Smooth muscle cell (in vitro differentiated cells): ENCODE data around the gene MYBPH. TPM values are rescaled to one million over a fixed set of nuclear protein-coding genes. Genes with fewer than 3 reads are reported as not detected.
A peak's percentile ranks its signal among the peaks of the same experiment; 100 is the strongest.

Experiments used
- DNase-seq: peaks from one replicate; lab custom pipeline; 2025; ENCODE audit not compliant: unreplicated experiment; lab: John Stamatoyannopoulos, UW
- H2AFZ ChIP-seq: fragments of 200-600 bp; sonication (generic); 2 replicates; pipeline ENCODE4 v1.6.0; 2016; ENCODE audit warnings: antibody characterized with exemption, low read depth, mild to moderate bottlenecking
- H3F3A ChIP-seq: fragments of 200-600 bp; sonication (generic); 2 replicates; pipeline ENCODE4 v1.6.0; 2017; ENCODE audit warnings: antibody characterized with exemption, low read depth
- H3K27ac ChIP-seq: fragments of 200-600 bp; sonication (generic); 2 replicates; pipeline ENCODE4 v1.5.1; 2016; ENCODE audit warnings: low read depth, mild to moderate bottlenecking
- H3K27me3 ChIP-seq: fragments of 200-600 bp; sonication (generic); 2 replicates; pipeline ENCODE4 v1.6.1; 2016; ENCODE audit warnings: low read depth, mild to moderate bottlenecking
- H3K36me3 ChIP-seq: fragments of 200-600 bp; sonication (generic); 2 replicates; pipeline ENCODE4 v1.5.1; 2016; ENCODE audit warnings: low read depth
- H3K4me1 ChIP-seq: fragments of 200-600 bp; sonication (generic); 2 replicates; pipeline ENCODE4 v1.5.1; 2016; ENCODE audit warnings: low read depth
- H3K4me2 ChIP-seq: fragments of 200-600 bp; sonication (generic); 2 replicates; pipeline ENCODE4 v1.6.0; 2016; ENCODE audit warnings: mild to moderate bottlenecking
- H3K4me3 ChIP-seq: fragments of 200-600 bp; sonication (generic); 2 replicates; pipeline ENCODE4 v1.5.1; 2016; ENCODE audit warnings: mild to moderate bottlenecking
- H3K79me2 ChIP-seq: fragments of 200-600 bp; sonication (generic); 2 replicates; pipeline ENCODE4 v1.6.0; 2016; ENCODE audit warnings: low read depth, mild to moderate bottlenecking
- H3K9ac ChIP-seq: fragments of 200-600 bp; sonication (generic); 2 replicates; pipeline ENCODE4 v1.6.0; 2016; ENCODE audit warnings: low read depth
- H3K9me3 ChIP-seq: fragments of 200-600 bp; sonication (generic); replicated peaks from 2 replicates; pipeline ENCODE4 v1.5.1; 2016; ENCODE audit warnings: low read depth
- H4K20me1 ChIP-seq: fragments of 200-600 bp; sonication (generic); 2 replicates; pipeline ENCODE4 v1.6.0; 2016; ENCODE audit warnings: low read depth
- CTCF ChIP-seq: fragments of 200-600 bp; sonication (generic); IDR thresholded peaks from 2 replicates; pipeline ENCODE4 v1.5.1; 2017; ENCODE audit warnings: borderline replicate concordance, mild to moderate bottlenecking, antibody characterized with exemption; ENCODE audit not compliant: insufficient read depth, poor library complexity, severe bottlenecking
- WGBS: methylation state at CpG from one replicate; pipeline ENCODE4 v1.1.7; 2016; ENCODE audit warnings: low lambda C conversion rate; 5-methylcytosine and 5-hydroxymethylcytosine counted together
- polyA plus RNA-seq: library from polyadenylated mRNA; unstranded; fragments of >200 nt; fragmentation: Nextera tagmentation; extraction: Ambion mirVana; gene quantifications from 2 replicates; pipeline ENCODE4 v1.2.1, GENCODE V29; 2016
- total RNA-seq: library from RNA; depleted of rRNA; stranded (reverse); fragments of >200 nt; gene quantifications from 2 replicates; pipeline ENCODE4 v1.2.3, GENCODE V29; 2014

The MYBPH gene
- total and polyA plus RNA-seq, 2 experiments from 2014 or later = 0.67 to 1.7 TPM

GRCh38 chr1:203136409-203137042 lies 39.1 kb downstream of the MYBPH start:
- H3K4me3 ChIP-seq = no peak overlapping the region
- DNase-seq = no peak
- no peak overlapping the region for H3K9ac ChIP-seq
- no peak overlapping the region for H2AFZ ChIP-seq
- H3K9me3 ChIP-seq = no peaks in the 10 kb centered on the region
- H3K79me2 ChIP-seq = peaks cover 21% of the 10 kb centered on the region
- H3K4me1 ChIP-seq = peaks cover 14% of the 10 kb centered on the region
- no peaks in the 10 kb centered on the region for H4K20me1 ChIP-seq
- H3K36me3 ChIP-seq = no peaks in the 10 kb centered on the region
- no peaks in the 10 kb centered on the region for H3K27me3 ChIP-seq
- TF ChIP-seq CTCF = no peak
- 92% methylated on average over 1 of the region's 1 CpG for WGBS
- H3K27ac ChIP-seq = no peak overlapping the region
- peaks cover 5% of the 10 kb centered on the region for H3F3A ChIP-seq
- no peak overlapping the region for H3K4me2 ChIP-seq

GRCh38 chr1:203135636-203136305 lies 39.9 kb downstream of the MYBPH start:
- Histone ChIP-seq H3F3A (peaks cover 5% of the 10 kb centered on the region), H3K27me3 (no peaks in the 10 kb centered on the region), H3K4me2 (no peak overlapping the region), H4K20me1 (peaks cover under 1% of the 10 kb centered on the region), H3K9me3 (no peaks in the 10 kb centered on the region), H3K79me2 (peaks cover 21% of the 10 kb centered on the region), H2AFZ (no peak overlapping the region), H3K9ac (no peak overlapping the region), H3K36me3 (no peaks in the 10 kb centered on the region), H3K4me1 (peaks cover 11% of the 10 kb centered on the region), H3K27ac (no peak overlapping the region), H3K4me3 (no peak overlapping the region)
- no peak for TF ChIP-seq CTCF
- no peak for DNase-seq
- WGBS = 74% methylated on average over 8 of the region's 8 CpGs

- Histone ChIP-seq H3K9me3 (no peaks in the 10 kb centered on the region), H3K4me1 (peaks cover 10% of the 10 kb centered on the region), H3F3A (peaks cover 5% of the 10 kb centered on the region), H4K20me1 (peaks cover 16% of the 10 kb centered on the region), H3K27ac (peak overlapping the region; percentile 72), H3K9ac (no peak overlapping the region), H3K4me2 (peak overlapping the region; percentile 55), H3K79me2 (peaks cover 21% of the 10 kb centered on the region), H3K4me3 (no peak overlapping the region), H3K36me3 (no peaks in the 10 kb centered on the region), H2AFZ (no peak overlapping the region), H3K27me3 (no peaks in the 10 kb centered on the region)
- WGBS = 46% methylated on average over 12 of the region's 12 CpGs
- no peak for DNase-seq
- TF ChIP-seq CTCF = no peak
Measured at GRCh38 chr1:203133970-203134725, 41.5 kb downstream of the MYBPH start.
